ENCODE measurements around the gene DGKI. TPM values are rescaled to one million over a fixed set of nuclear protein-coding genes. Genes with fewer than 3 reads are reported as not detected.

The DGKI gene
- total RNA-seq, 2 donors from 2014 or later: 0.04 to 0.64 TPM

DNA sequence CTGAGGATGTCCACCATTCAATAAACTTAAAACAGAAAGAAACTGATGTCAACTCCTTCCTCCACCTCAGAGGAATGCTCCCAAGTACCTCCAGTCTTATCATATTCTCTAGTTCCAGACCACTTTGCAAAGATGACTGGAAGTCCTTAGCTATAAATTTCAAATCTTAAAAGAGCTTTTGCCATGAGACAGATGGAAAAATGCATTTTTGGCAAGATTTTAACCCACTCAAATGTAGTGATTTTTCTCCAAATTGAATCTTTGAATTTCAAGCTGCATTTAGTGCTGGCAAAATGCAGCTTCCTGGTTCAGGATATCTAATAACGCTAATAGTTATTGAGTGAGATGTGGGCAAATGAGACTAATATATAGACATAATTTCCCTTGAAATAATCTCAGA lies 33.2 kb downstream of the DGKI start:
- peaks cover 4% of the 10 kb centered on the region for H3K27me3 Mint-ChIP-seq (ENCODE audit: insufficient read depth)
- H3K4me3 Mint-ChIP-seq: no peak overlapping the region
- no peaks in the 10 kb centered on the region for H3K36me3 ChIP-seq (ENCODE audit: control insufficient read depth, insufficient read depth, low read length)
- no peak overlapping the region for H3K4me3 ChIP-seq (ENCODE audit: low read length)
- H3K27ac ChIP-seq (ENCODE audit: low read depth, low read length): no peak overlapping the region
- no peaks in the 10 kb centered on the region for H3K4me1 ChIP-seq (ENCODE audit: control insufficient read depth, insufficient read depth, low read length)
- TF ChIP-seq, protein P1, sequence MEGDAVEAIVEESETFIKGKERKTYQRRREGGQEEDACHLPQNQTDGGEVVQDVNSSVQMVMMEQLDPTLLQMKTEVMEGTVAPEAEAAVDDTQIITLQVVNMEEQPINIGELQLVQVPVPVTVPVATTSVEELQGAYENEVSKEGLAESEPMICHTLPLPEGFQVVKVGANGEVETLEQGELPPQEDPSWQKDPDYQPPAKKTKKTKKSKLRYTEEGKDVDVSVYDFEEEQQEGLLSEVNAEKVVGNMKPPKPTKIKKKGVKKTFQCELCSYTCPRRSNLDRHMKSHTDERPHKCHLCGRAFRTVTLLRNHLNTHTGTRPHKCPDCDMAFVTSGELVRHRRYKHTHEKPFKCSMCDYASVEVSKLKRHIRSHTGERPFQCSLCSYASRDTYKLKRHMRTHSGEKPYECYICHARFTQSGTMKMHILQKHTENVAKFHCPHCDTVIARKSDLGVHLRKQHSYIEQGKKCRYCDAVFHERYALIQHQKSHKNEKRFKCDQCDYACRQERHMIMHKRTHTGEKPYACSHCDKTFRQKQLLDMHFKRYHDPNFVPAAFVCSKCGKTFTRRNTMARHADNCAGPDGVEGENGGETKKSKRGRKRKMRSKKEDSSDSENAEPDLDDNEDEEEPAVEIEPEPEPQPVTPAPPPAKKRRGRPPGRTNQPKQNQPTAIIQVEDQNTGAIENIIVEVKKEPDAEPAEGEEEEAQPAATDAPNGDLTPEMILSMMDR (conservative IDR thresholded peaks at IDR 0.05): no peak
- no peaks in the 10 kb centered on the region for H3K9me3 Mint-ChIP-seq
- H3K9ac ChIP-seq (ENCODE audit: extremely low read depth, low read length, poor library complexity, severe bottlenecking): no peak overlapping the region
- H3K36me3 Mint-ChIP-seq (ENCODE audit: low read depth): no peaks in the 10 kb centered on the region
- H3K27ac Mint-ChIP-seq: no peak overlapping the region
- no peak for DNase-seq
- whole genome bisulfite sequencing, 2 experiments (ENCODE audit: insufficient coverage in 1 of 2, insufficient read length in 1 of 2): 100% methylated on average over 1 of the region's 1 CpG; no CpG with 5 or more reads in 1 of the 2 experiments
- H3K4me1 Mint-ChIP-seq: peaks cover 1% of the 10 kb centered on the region
- H3K27me3 ChIP-seq (ENCODE audit: control insufficient read depth, insufficient read depth, low read length, poor library complexity, severe bottlenecking): no peaks in the 10 kb centered on the region
- H3K9me3 ChIP-seq (ENCODE audit: control insufficient read depth, low read length): no peaks in the 10 kb centered on the region

DNA sequence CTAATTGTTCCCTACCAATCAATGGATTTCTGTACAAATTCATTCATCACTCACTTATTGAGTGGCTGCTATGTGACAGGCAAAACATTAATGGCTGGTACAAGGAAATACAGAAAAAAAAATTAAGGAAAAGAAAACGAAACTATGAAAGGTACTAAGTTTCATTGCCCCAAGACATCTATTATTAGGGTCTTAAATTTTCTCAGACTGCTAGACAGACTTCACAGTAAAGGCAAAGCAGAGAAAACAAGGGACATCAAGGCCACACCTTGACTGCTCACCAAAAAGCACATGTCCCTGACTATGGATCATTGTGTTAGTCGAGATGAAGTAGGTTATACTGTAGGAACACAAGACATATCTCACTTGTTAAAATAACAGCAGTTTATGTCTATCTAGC lies 36.5 kb downstream of the DGKI start:
- no peak overlapping the region for H3K9ac ChIP-seq (ENCODE audit: extremely low read depth, low read length, poor library complexity, severe bottlenecking)
- WGBS, 2 experiments (ENCODE audit: insufficient coverage in 1 of 2, insufficient read length in 1 of 2): 91 to 100% methylated on average over 1 to 2 of the region's 2 CpGs
- H3K9me3 Mint-ChIP-seq: no peaks in the 10 kb centered on the region
- no peak overlapping the region for H3K4me3 Mint-ChIP-seq
- no peak overlapping the region for H3K27ac Mint-ChIP-seq
- no peaks in the 10 kb centered on the region for H3K4me1 ChIP-seq (ENCODE audit: control insufficient read depth, insufficient read depth, low read length)
- no peak for DNase-seq
- no peak overlapping the region for H3K27ac ChIP-seq (ENCODE audit: low read depth, low read length)
- no peaks in the 10 kb centered on the region for H3K36me3 Mint-ChIP-seq (ENCODE audit: low read depth)
- no peak overlapping the region for H3K4me3 ChIP-seq (ENCODE audit: low read length)
- peaks cover 4% of the 10 kb centered on the region for H3K27me3 Mint-ChIP-seq (ENCODE audit: insufficient read depth)
- TF ChIP-seq, protein P1 (conservative IDR thresholded peaks at IDR 0.05): no peak
- H3K27me3 ChIP-seq (ENCODE audit: control insufficient read depth, insufficient read depth, low read length, poor library complexity, severe bottlenecking): no peaks in the 10 kb centered on the region
- H3K9me3 ChIP-seq (ENCODE audit: control insufficient read depth, low read length): no peaks in the 10 kb centered on the region
- H3K36me3 ChIP-seq (ENCODE audit: control insufficient read depth, insufficient read depth, low read length): no peaks in the 10 kb centered on the region
- peaks cover 2% of the 10 kb centered on the region for H3K4me1 Mint-ChIP-seq

DNA sequence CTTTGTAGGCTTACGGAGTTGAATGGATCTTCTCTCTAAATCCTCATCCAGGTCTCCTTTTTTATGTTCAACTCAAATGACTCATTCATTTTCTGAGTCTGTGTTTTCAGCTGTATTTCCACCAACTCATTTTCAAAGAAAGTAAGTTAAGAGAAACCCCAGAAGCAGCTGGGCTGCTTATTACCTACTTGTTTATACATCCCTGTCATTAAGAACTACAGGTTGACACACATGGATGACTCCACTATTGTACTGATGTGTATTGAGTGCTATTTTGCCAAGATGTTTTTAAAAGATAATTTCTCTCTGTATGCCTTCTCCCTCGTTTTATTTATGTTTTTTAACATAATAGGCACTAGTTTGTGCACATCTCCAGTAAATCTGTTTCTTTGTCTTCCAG lies 41.9 kb downstream of the DGKI start:
- no peaks in the 10 kb centered on the region for H3K27me3 Mint-ChIP-seq (ENCODE audit: insufficient read depth)
- Histone ChIP-seq H3K4me3 (ENCODE audit: low read length) (no peak overlapping the region), H3K9me3 (ENCODE audit: control insufficient read depth, low read length) (no peaks in the 10 kb centered on the region), H3K27ac (ENCODE audit: low read depth, low read length) (no peak overlapping the region), H3K9ac (ENCODE audit: extremely low read depth, low read length, poor library complexity, severe bottlenecking) (no peak overlapping the region), H3K36me3 (ENCODE audit: control insufficient read depth, insufficient read depth, low read length) (no peaks in the 10 kb centered on the region), H3K4me1 (ENCODE audit: control insufficient read depth, insufficient read depth, low read length) (no peaks in the 10 kb centered on the region), H3K27me3 (ENCODE audit: control insufficient read depth, insufficient read depth, low read length, poor library complexity, severe bottlenecking) (no peaks in the 10 kb centered on the region)
- no peak overlapping the region for H3K4me3 Mint-ChIP-seq
- TF ChIP-seq, protein P1 (conservative IDR thresholded peaks at IDR 0.05): no peak
- no peak for DNase-seq
- H3K36me3 Mint-ChIP-seq (ENCODE audit: low read depth): no peaks in the 10 kb centered on the region
- H3K9me3 Mint-ChIP-seq: no peaks in the 10 kb centered on the region
- H3K4me1 Mint-ChIP-seq: peaks cover 2% of the 10 kb centered on the region
- 93 to 100% methylated on average over 2 of the region's 2 CpGs for WGBS, 2 experiments (ENCODE audit: insufficient coverage in 1 of 2, insufficient read length in 1 of 2)
- no peak overlapping the region for H3K27ac Mint-ChIP-seq
